22Rv1 (cell line): Measurements from ENCODE around the gene MBP.

Source experiments
- H3K27ac ChIP-seq: fragments of 450-650 bp; 2 replicates; pipeline ENCODE4 v1.5.1; 2017
- CTCF ChIP-seq: fragments of 450-650 bp; IDR thresholded peaks from 2 replicates; pipeline ENCODE4 v1.5.1; 2017; ENCODE audit warnings: mild to moderate bottlenecking
- ZFX ChIP-seq: fragments of 450-650 bp; IDR thresholded peaks from 2 replicates; pipeline ENCODE4 v1.6.1; 2017; ENCODE audit warnings: antibody characterized with exemption, borderline replicate concordance

MBP gene

DNA sequence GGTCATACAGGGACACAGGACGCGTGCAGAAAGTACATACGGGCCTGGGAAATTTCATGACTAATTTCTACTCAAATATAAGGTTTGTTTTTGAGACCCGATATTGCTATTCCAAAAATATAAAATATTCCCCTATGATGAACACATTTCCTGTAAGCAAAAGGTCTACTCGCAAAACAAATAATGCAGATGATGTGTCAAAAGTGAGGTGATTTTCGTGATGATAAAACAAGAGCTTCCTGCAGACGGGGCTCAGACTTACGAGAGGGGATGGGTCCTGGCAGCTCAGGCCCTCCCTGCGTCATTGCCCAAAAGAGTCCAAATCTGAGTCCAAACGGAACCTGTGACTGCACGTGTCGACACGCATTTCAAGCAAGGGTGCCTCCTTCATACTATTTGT is 62.7 kb downstream of the MBP start:
- TF ChIP-seq CTCF: no peak
- no peak for TF ChIP-seq ZFX
- H3K27ac ChIP-seq: no peak overlapping the region

- no peak overlapping the region for H3K27ac ChIP-seq
- TF ChIP-seq CTCF (no peak), ZFX (no peak)
Observed at GRCh38 chr18:77069482-77069881, 63.1 kb downstream of the MBP start.

- TF ChIP-seq ZFX (no peak), CTCF (no peak)
- no peak overlapping the region for H3K27ac ChIP-seq
Observed at GRCh38 chr18:77068321-77069312, 64.0 kb downstream of the MBP start.

- no peak overlapping the region for H3K27ac ChIP-seq
- TF ChIP-seq ZFX (no peak), CTCF (no peak)
Observed at GRCh38 chr18:77067291-77068061, 65.1 kb downstream of the MBP start.

DNA sequence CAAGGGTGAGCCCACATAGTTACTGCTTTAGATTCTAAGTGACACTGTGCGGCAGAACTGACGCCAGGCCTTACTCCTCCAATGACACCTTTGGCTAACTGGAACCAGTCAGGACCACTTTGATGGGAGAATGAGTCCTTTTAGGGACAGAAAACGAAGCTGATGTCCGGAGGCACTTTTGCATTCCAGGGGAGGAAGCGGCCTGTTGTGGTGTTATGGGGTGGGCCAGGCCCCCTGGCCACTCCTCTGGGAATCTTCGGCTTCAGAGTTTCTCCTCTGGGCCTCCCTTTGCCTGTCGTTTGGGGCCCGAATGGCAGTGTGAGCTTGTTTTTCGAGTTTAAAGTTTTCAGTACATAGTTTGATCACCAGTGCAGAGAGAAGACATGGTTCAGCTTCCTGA is 65.9 kb downstream of the MBP start:
- H3K27ac ChIP-seq: no peak overlapping the region
- TF ChIP-seq ZFX (no peak), CTCF (no peak)

DNA sequence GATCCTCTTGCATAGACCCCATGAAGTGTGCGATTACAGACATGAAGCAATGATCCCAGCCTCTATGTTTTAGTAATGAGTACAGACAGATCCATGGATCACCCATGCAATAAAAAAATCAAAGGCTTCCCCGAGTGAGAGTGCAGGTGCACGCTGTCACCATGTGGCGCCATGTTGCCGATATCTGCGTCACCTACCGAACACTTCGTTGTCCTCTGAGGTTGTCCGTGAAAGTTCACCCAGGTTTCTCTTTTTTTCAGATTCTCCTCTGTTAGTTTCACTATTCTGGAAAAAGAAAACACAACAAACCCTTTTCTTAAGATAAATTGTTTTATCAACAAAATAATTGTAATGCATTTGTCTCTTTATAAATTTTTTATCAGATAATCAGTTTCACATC is 66.5 kb downstream of the MBP start:
- TF ChIP-seq CTCF (no peak), ZFX (no peak)
- H3K27ac ChIP-seq: no peak overlapping the region
